Osteoblast (primary cell): ENCODE results near the gene KPNA3. TPM values are rescaled to one million over a fixed set of nuclear protein-coding genes. Genes with fewer than 3 reads are reported as not detected.

Source experiments
- DNase-seq: peaks from one replicate; pipeline ENCODE4 v3.0.0; 2011; ENCODE audit warnings: low spot score, mixed read lengths; ENCODE audit not compliant: insufficient read length; ENCODE audit errors: missing footprints
- H2AFZ ChIP-seq: 2 replicates; pipeline ENCODE4 v1.6.0; 2011; ENCODE audit warnings: mild to moderate bottlenecking, low read length
- H3K27ac ChIP-seq: 2 replicates; pipeline ENCODE4 v1.5.1; 2011; ENCODE audit warnings: mild to moderate bottlenecking, low read depth, low read length, moderate library complexity
- H3K27me3 ChIP-seq: 2 replicates; pipeline ENCODE4 v1.6.0; 2012; ENCODE audit warnings: mild to moderate bottlenecking, control low read depth, inconsistent platforms, low read length, moderate library complexity; ENCODE audit not compliant: insufficient read depth
- H3K36me3 ChIP-seq: 2 replicates; pipeline ENCODE4 v1.5.1; 2011; ENCODE audit warnings: mild to moderate bottlenecking, low read length, control low read depth, moderate library complexity; ENCODE audit not compliant: insufficient read depth
- H3K4me1 ChIP-seq: 2 replicates; pipeline ENCODE4 v1.5.1; 2011; ENCODE audit warnings: mild to moderate bottlenecking, low read length, control low read depth, moderate library complexity; ENCODE audit not compliant: insufficient read depth
- H3K4me2 ChIP-seq: 2 replicates; pipeline ENCODE4 v1.6.0; 2011; ENCODE audit warnings: mild to moderate bottlenecking, low read length; ENCODE audit not compliant: insufficient read depth
- H3K4me3 ChIP-seq: fragments of 200-600 bp; sonication (generic); 3 replicates; pipeline ENCODE4 v1.5.1; 2012; ENCODE audit warnings: mild to moderate bottlenecking, low read length, inconsistent platforms; ENCODE audit not compliant: insufficient read depth
- H3K79me2 ChIP-seq: 2 replicates; pipeline ENCODE4 v1.6.0; 2012; ENCODE audit warnings: mild to moderate bottlenecking, low read length, control low read depth, inconsistent platforms; ENCODE audit not compliant: insufficient read depth
- H3K9me3 ChIP-seq: 2 replicates; pipeline ENCODE4 v1.5.1; 2011; ENCODE audit warnings: low read depth, low read length, control low read depth
- H4K20me1 ChIP-seq: 2 replicates; pipeline ENCODE4 v1.6.0; 2012; ENCODE audit warnings: mild to moderate bottlenecking, low read length, control low read depth; ENCODE audit not compliant: insufficient read depth
- total RNA-seq: library from RNA; depleted of rRNA; stranded (reverse); fragments of >200 nt; gene quantifications from 2 replicates; pipeline ENCODE4 v1.2.3, GENCODE V29; 2012
- TF ChIP-seq, protein P1 (sequence below): IDR thresholded peaks from 2 replicates; pipeline ENCODE4 v1.5.1; 2011; ENCODE audit warnings: mild to moderate bottlenecking, low read depth, low read length, moderate library complexity; ENCODE audit errors: extremely low read depth

Gene KPNA3
- total RNA-seq, 1 donor, result 42.0 TPM

- Histone ChIP-seq H3K4me3 (no peak overlapping the region), H3K9me3 (no peaks in the 10 kb centered on the region), H3K4me2 (no peak overlapping the region), H3K36me3 (no peaks in the 10 kb centered on the region), H3K79me2 (peaks cover 97% of the 10 kb centered on the region), H3K4me1 (peaks cover 14% of the 10 kb centered on the region), H4K20me1 (peaks cover 58% of the 10 kb centered on the region), H2AFZ (no peak overlapping the region), H3K27ac (no peak overlapping the region), H3K27me3 (no peaks in the 10 kb centered on the region)
- no peak for DNase-seq
- TF ChIP-seq, protein P1, sequence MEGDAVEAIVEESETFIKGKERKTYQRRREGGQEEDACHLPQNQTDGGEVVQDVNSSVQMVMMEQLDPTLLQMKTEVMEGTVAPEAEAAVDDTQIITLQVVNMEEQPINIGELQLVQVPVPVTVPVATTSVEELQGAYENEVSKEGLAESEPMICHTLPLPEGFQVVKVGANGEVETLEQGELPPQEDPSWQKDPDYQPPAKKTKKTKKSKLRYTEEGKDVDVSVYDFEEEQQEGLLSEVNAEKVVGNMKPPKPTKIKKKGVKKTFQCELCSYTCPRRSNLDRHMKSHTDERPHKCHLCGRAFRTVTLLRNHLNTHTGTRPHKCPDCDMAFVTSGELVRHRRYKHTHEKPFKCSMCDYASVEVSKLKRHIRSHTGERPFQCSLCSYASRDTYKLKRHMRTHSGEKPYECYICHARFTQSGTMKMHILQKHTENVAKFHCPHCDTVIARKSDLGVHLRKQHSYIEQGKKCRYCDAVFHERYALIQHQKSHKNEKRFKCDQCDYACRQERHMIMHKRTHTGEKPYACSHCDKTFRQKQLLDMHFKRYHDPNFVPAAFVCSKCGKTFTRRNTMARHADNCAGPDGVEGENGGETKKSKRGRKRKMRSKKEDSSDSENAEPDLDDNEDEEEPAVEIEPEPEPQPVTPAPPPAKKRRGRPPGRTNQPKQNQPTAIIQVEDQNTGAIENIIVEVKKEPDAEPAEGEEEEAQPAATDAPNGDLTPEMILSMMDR, result no peak
These were observed 7.5 kb downstream of the KPNA3 start for GRCh38 chr13:49784886-49785570.

DNA sequence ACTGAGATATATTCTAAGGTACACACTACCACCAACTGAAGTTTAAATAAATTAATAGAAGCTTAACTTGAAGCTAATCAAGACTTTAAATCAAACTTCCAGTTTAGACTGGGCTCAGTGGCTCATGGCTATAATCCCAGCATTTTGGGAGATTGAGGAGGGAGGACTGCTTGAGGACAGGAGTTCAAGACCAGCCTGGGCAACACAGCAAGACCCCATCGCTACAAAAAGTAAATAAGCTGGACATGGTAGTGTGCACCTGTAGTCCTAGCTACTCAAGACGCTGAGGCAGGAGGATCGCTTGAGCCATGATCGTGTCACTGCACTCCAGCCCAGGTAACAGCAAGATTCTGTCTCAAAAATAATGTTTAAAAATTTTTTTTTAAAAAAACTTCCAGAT is 8.6 kb downstream of the KPNA3 start:
- Histone ChIP-seq H4K20me1 (peaks cover 58% of the 10 kb centered on the region), H3K9me3 (no peaks in the 10 kb centered on the region), H3K4me2 (no peak overlapping the region), H3K4me1 (peaks cover 8% of the 10 kb centered on the region), H3K79me2 (peaks cover 97% of the 10 kb centered on the region), H3K27me3 (no peaks in the 10 kb centered on the region), H3K4me3 (no peak overlapping the region), H3K27ac (no peak overlapping the region), H2AFZ (no peak overlapping the region), H3K36me3 (no peaks in the 10 kb centered on the region)
- TF ChIP-seq, protein P1, result no peak
- DNase-seq, result no peak

DNA sequence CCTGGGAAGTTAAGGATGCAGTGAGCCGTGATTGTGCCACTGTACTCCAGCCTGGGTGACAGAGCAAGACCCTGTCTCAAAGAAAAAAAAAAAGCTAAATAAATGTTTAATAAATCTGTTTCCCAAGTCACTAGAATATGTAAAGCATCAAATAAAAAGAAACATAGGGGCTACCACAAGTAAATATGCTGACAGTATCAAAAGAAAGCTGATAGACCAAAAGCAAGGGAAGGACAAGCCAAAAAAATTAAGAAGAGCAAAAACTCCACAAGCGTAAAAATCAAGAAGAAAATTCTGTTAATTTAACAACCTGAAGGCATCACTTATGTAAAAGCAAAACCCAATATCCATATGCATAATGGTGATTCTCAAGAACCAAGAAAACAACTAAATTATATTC is 9.7 kb downstream of the KPNA3 start:
- H3K36me3 ChIP-seq, result no peaks in the 10 kb centered on the region
- peaks cover 97% of the 10 kb centered on the region for H3K79me2 ChIP-seq
- H3K4me1 ChIP-seq, result peaks cover 8% of the 10 kb centered on the region
- no peak overlapping the region for H3K27ac ChIP-seq
- H3K4me3 ChIP-seq, result no peak overlapping the region
- H4K20me1 ChIP-seq, result peaks cover 56% of the 10 kb centered on the region
- H3K9me3 ChIP-seq, result no peaks in the 10 kb centered on the region
- TF ChIP-seq, protein P1, result no peak
- no peak overlapping the region for H3K4me2 ChIP-seq
- H3K27me3 ChIP-seq, result no peaks in the 10 kb centered on the region
- no peak for DNase-seq
- H2AFZ ChIP-seq, result no peak overlapping the region

DNA sequence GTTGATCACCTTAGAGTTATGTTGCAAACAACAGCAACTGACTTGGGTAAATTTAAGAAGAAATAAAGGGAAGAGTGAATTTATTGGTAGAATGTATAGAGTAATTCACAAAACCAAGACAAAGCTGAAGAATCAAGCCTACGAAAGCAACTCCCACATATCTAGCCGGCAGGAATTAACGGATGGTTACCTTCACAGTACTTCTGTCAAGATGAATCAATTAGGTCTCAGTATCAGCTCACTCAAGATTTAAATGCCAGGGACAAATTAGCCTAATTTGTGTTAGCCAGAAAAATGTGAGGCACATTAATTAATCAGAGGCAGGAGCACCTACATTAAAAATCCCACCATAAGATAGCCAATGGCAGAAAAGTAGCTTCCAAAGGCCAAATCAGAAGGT is 10.7 kb downstream of the KPNA3 start:
- peaks cover 99% of the 10 kb centered on the region for H3K79me2 ChIP-seq
- no peak for DNase-seq
- no peak overlapping the region for H3K27ac ChIP-seq
- no peaks in the 10 kb centered on the region for H3K27me3 ChIP-seq
- no peak overlapping the region for H3K4me3 ChIP-seq
- H3K9me3 ChIP-seq, result no peaks in the 10 kb centered on the region
- H4K20me1 ChIP-seq, result peaks cover 56% of the 10 kb centered on the region
- peaks cover 9% of the 10 kb centered on the region for H3K4me1 ChIP-seq
- H3K36me3 ChIP-seq, result no peaks in the 10 kb centered on the region
- no peak overlapping the region for H2AFZ ChIP-seq
- H3K4me2 ChIP-seq, result no peak overlapping the region
- TF ChIP-seq, protein P1, result no peak
